ENCODE data around the gene ADAP1.

ADAP1 gene

DNA sequence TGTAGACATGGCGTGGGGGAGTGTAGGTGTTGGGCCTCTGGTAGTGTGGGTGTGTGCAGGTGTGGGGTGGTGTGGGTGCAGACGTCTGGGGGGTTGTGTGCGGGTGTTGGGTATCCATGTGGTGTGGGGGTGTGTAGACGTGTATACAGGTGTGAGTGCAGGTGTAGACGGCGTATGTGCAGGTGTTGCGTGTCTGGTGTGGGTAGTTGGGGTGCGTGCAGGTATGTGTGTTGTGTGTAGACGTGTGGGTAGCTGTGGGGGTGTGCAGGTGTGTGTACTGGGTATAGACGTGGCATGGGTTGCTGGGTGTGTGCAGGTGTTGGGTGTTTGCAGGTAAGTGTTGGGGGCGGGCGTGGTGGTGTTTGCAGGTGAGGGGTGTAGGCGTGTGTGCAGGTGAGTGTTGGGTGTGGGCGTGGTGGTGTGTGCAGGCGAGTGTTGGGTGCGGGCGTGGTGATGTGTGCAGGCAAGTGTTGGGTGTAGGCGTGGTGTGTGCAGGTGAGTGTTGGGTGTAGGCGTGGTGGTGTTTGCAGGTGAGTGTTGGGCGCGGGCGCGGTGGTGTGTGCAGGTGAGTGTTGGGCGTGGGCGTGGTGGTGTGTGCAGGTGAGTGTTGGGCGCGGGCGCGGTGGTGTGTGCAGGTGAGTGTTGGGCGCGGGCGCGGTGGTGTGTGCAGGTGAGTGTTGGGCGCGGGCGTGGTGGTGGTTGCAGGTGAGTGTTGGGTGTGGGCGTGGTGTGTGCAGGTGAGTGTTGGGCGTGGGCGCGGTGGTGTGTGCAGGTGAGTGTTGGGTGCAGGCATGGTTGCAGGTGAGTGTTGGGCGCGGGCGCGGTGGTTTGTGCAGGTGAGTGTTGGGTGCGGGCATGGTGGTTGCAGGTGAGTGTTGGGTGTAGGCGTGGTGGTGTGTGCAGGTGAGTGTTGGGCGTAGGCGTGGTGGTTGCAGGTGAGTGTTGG, 61.6 kb downstream of the ADAP1 start:
- no peak for DNase-seq

DNA sequence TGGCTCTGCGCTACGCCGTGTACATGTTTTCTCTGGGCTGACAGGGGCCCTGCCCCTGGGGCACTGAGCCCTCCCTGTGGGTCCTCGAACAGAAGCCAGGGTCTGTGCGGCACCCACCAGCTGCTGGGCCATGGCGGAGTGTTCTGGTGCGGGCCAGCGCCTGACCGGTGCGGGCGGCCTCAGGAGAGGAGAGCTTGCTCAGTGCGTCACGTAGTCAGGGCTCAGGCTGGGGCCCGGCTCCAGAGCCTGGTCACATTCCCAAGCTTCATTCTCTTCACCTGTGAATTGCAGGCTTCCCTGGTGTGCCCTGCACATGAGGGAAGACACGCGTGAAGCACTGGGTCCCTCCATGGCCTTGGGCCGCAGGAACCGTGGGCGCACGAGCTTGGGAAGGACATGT, 62.7 kb downstream of the ADAP1 start:
- no peak for DNase-seq

DNA sequence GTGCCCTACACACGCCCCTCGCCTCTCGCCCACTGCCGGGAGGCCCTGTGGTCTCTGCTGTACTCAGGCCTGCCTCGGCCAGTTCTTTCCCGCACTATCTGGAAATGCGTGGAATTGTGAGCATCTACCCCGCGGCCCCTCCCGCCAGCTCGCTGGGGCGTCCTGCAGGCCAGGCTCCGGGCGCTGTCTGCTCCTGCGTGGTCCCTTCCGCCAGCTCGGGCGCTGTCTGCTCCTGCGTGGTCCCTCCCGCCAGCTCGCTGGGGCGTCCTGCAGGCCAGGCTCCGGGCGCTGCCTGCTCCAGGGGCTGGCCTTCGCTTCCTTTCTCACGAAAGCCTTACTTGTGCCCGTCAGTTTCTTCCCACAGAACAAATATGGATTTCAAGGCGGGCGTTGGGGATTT, 63.2 kb downstream of the ADAP1 start:
- no peak for DNase-seq

DNA sequence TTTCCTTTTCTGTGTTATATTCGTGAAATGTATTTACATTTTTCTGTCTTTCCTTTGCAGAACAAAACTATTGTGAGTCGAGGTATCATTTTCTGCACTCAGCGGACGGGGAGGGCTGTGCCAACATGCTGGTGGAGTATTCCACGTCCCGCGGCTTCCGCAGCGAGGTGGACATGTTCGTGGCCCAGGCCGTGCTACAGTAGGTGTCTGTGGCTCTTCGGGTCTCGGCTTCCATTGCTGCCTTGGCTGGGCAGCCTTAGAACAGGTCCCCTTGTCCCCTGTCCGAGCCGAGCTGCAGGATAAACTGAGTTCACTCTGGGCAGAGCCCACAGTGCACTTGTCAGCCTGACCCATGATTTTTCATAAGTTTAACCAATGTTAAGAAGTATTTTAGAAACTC, 63.6 kb downstream of the ADAP1 start:
- DNase-seq: no peak

DNA sequence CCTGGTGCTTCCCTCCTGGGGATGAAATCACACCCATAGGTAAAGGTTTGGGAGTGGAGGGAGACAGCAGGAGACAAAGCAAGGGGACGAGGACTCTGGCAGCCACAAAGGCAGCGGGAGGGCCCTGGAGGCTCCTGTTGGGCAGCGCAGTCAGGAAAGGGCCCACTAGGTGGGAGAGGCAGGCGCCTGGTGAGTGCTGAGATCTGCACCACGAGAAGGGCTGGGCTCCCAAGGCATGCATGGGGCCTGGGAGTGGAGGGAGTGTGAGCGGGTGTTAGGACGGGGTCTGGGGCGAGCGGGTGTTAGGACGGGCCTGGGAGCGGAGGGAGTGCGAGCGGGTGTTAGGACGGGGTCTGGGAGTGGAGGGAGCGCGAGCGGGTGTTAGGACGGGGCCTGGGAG, 65.1 kb downstream of the ADAP1 start:
- DNase-seq: no peak

DNA sequence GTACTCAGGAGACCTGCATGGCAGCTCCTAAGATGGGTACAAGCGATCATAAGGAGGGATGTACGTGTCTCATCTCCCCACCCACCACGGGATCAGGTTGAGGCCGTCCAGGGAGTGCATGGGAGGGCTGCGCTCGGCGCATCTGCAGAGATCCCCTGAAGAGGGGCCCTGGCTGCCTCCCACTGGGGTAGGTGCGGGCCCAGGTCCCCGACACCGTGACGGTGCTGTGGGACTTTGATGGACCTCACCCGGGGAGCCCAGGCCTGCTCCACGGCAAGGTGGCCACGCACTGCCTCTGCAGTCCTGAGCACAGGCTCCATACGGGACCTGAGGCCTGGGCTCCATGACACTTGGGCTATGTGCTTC, 65.5 kb downstream of the ADAP1 start:
- DNase-seq: no peak

DNA sequence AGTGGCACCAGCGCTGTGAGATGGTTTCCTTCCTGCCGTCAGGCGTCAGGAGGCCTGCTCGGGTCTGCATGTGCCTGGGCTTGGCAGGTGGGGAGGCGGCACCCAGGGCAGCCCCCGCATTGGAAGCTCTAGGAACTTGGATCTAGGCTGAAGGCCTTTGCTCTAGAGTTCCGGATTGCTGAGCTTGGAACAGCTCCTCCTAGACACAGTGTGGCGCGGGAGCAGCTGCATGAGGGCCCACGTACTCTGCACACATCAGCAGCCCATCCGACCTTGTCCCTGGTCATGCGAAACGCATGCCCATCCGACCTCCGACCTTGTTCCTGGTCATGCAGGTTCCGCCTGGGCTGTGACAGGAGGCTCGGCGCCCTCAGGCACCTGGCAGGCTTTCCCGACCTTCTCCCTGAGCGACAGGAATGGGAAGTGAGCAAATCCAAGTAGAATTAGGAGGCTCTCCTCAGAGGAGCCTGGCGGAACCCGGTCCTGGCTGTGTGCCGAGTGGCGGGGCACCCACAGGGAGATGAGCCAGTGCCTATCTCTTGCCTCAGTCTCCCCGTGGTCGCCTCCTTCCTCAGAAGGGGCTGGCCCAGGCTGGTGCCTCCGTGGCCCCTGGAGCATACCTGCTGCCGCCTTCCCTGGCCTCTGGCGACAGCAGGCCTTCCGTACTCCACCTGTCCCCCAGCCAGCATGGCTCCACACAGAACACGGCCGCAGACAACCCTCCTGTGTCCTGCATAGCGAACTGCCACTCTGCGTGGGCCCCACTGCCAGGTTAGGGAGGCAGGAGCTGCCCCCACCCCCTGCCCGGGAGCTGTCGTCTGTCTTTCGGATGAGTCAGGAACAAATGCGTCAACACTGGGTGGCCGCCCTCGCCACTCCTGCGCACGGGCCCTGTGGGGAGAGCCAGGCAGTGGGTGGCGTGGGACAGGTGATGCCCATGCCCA, 66.1 kb downstream of the ADAP1 start:
- no peak for DNase-seq

DNA sequence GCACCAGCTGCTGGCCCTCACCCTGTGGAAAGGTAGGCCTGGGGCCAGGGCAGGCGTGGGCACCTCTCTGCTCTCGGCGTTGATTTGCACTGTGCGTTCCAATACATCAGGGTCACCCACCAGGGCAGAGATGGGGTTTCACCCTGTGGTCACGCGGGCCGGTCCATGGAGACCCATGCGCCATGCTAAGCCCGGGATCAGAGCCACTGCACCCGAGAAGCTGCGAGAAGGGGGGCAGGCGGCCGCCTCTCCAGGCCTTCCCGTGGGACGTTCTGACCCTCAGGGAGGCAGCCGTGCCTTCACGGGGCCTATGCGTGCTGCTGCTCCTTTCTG, 67.0 kb downstream of the ADAP1 start:
- DNase-seq: no peak

DNA sequence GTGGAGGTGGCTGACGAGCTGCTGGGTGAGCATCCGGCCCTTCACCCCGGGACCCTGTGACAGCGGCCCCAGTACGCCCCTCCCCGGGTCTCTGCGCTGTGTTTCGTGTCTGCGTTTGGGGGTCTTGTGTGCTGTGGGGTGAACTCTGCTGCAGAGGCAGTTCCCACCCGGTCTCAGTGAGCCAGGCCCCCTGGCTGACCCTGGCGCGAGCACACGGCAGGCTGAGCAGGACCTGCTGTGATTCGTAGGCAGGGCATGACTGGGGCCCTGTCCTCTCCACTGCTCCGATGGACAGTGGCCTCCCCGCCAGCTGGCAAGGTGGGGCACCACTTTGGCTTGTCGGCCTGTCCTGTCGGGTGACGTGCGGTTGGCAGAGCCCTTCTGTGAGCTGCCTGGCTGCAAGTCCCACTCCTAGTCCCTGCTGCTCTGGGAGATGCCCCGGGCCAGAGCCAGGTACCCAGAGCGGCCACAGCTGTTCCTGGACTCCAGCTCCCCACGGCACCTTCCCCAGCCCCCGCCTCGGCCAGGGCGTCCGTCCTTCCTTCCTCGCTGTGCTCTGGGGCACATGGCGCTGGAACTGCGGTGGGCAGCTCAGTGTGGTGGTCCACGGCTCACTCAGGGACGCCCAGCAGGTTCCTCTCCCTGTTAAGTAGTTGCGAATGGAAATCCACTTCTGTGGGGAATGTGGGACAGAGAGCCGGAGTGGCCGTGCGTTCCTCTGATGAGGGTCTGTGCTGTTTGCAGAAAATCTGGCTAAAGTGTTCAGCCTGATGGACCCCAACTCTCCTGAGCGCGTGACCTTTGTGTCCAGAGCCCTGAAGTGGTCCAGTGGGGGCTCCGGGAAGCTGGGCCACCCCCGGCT, 67.6 kb downstream of the ADAP1 start:
- DNase-seq: no peak

DNA sequence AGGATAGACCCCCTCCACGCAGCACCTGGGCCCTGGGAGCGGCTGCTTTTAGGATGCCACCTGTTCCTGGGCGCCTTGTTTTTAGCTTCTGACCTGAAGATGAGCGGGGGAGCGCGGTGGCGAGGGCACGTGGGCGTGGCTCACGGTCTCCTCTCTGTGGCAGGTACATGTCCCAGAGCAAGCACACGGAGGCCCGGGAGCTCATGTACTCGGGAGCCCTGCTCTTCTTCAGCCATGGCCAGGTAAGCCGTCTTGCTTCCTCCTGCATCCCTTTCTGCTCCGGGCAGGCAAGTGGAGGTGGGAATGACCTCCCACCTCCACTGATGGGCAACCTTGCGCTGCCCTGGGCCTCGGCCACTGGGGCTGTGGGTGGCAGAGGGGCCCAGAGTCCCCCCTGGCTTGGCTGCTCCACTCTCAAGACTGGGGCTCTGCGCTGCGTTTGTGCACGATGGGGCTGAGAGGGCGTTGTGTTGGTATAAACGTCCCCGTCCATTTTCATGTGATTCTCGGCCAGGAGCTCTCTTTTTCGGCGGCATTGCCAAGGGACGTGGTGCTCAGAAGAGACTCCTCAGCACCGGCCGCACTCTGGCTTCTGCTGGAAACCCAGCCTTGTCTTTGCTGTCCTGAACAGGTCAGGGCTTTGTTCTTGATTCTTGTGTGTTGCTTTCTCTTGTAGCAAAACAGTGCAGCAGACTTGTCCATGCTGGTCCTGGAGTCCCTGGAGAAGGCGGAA, 68.4 kb downstream of the ADAP1 start:
- DNase-seq: no peak

DNA sequence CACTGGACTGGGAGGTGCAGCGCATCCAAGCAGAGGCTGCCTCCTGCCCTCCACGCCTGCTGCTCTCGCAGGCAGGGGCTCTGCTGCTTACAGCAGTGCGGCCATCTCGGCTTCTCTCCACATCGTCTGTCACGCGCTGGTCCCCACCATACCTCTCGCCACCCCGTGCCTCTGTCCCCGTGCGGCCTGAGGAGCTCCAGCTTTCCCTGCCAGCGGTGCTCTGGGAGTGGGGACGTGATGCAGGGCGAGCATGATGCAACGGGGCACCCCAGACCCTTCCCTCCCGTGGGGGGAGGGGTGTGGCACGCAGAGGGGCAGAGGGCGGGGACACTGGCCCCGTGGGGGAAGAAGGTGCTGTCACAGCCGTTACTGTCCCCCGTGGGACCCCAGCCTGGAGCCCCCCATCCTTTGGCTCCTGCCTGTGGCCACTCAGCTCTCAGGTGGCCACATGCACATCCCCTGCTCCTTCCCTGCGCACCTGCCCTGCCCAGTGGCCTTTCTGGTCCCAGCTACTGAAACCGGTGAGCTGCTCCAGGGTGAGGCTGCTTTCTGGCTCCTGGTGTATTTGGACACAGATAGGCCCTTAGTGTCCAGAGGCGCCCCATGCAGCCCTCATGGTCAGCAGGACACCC, 69.1 kb downstream of the ADAP1 start:
- DNase-seq: no peak

DNA sequence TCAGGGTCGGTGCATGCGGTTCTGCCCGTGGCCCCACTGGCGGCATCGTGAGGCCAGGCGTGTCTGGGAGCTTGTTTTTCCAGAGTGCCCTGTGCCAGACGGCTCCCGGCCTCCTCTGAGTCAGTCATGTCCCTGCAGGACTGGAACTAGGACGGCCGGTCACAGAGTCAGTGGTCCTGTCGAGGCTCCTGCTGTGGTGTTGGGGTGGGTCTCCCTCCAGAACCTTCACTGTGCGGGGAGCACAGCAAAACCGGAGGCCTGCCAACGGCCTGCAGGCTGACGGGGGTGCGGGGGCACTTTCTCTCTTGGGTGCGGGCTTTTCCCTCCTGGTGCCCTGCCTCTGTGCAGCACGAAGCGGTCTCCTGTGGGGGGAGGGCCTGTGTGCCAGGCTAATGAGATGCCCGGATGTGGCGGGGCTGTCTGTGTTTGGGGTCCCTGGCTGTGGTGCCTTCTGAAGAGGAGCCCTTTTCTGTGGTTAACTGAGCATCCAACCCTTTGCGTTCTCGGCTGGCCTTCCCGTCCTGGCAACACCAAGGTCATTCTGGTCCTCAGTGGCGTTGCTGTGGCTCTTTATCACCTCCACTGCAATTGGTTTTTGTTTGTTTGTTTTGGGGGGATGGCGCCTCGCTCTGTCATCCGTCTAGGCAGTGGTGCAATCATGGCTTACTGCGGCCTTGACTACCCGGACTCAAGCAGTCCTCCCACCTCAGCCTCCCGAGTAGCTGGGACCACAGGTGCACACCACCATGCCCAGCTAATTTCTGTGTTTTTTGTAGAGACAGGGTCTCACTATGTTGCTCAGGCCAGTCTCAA, 70.1 kb downstream of the ADAP1 start:
- DNase-seq: no peak

DNA sequence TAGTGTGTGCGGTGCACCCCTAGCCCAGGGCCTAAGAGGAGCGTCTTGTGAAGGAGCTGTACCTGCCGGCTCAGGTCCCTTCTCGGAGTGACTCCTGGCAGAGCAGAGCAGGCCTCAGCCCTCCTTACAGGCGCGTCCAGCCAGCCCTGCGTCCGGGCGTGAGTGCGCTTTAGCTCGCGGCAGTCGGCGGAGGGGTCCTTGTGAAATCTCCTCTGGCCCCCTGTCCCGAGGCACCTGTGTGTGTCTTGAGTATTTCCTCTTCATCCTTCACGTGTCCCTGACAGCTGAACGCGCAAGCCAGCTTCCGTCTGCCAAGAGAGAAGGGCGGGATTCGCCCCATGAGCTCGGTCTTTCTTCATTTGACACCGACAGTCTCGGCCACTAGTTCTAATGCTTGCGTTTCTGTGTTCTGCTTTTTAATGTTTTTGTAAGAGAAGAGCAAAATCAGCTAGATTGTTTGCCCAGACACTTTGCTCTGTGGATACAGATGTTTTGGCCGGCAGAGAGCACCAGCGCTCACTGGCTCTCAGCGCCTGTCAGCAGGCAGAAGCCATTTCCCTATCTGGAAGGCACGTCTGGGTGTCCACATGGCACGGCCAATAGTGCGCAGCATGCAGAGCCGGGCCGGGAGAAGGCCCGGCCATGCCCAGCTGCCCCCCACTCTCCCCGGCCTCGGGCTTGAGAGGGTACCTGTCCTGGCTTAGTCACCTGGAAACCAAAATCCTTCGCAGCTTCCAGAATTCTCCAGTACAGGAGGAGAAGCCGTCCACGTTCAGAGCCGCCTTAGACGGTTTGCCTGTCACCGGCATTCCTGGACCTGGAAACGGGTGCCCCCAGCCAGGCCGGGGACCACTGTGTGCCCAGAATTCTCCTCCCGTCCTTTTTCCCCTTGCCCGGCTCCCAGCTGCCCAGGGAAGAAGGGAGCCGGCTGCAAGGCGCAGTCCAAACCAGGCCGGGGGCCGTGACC, 71.1 kb downstream of the ADAP1 start:
- DNase-seq: no peak

DNA sequence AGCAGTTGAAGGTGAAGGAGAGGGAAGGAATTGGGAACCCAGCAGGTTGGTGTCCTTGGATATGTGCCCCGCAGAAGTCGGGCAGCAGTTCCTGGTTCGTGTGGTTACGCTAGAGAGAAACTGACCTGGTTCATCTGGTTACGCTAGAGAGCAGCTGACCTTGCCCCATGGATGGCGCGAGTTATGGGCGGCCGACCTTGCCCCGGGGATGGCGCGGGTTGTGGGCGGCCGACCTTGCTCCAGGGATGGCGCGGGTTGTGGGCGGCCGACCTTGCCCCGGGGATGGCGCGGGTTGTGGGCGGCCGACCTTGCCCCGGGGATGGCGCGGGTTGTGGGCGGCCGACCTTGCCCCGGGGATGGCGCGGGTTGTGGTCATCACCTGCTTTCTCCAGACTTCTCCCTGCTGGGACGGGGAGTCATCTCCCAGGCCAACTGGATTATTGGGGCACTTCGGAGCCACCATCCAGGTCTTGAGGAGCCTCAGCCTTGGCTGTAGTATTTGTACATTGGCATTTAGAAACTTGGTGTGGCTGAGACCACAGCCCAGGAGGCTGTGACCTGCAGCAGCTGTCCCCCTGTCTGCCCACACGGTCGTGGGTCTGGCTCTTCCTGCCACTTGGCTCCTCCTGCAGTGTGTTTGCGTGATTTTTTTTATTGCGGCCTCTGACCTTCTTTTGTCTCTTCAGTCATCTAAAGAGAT, 72.0 kb downstream of the ADAP1 start:
- no peak for DNase-seq

DNA sequence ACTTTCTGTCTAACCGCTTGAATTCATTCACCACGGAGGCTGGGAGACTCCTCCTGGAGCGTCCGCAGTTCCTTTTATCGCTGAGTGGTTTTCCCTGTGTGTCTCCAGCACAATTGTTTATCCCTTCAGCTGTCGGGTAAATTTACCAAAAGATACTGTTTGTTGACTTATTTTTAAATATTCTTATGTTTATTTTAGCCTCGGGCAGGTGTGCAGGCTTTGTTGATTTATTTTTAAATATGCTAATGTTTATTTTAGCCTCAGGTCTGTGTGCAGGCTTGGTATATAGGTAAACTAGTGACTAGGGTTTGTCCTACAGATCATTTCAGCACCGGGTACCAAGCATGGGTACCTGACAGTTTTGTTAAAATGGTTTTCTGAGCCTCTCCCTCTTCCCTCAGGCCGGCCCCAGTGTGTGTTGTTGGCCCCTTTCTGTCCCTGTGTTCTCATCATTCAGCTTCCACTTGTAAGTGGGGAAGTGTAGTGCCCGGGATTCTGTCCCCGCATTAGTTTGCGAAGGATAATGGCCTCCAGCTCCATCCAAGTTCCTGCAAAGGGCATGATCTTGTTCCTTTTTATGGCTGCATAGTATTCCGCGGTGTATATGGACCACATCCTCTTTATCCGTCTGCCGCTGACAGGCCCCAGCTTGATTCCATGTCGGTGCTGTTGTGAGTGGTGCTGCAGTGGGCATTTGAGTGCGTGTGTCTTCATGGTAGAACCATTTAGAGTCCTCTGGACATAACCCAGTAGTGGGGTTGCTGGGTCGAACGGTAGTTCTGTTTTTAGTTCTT, 72.8 kb downstream of the ADAP1 start:
- DNase-seq: no peak

DNA sequence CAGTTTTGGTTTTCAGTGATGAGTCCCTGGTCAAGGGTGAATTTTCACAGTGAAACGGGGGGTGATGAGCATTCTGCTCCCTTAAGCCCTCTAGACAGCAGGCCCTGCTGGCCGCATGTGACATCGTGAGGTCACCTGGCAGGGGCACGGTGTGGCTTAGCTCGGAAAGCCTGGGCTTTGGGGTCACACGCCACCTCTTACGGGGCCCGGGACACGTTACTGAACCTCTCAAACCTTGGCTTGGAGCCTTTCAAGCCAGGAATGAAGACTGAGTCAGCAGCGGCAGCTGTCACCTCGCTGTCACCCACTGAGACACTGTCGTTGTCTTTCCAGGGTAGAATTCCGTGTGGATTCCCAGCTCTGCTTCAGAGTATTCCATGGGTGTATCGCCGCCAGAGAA, 74.0 kb downstream of the ADAP1 start:
- DNase-seq: no peak

DNA sequence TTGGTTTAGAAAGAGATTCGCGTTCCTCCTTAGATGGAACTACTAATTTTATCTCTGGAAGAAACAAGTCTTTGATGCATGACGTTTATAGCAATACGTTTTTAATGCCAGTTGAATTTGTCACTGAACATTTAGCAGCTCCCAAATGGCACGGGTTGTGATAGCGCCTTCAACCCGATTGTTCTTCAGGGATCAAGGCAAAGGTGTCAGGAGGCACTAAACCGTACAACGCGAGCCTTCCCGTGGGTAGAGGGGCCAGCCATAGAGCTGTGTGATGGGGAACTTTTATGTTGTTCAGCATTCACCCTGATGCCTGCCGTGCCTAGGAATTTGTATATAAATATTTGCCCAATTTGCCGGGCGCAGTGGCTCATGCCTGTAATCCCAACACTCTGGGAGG, 74.8 kb downstream of the ADAP1 start:
- DNase-seq: no peak

DNA sequence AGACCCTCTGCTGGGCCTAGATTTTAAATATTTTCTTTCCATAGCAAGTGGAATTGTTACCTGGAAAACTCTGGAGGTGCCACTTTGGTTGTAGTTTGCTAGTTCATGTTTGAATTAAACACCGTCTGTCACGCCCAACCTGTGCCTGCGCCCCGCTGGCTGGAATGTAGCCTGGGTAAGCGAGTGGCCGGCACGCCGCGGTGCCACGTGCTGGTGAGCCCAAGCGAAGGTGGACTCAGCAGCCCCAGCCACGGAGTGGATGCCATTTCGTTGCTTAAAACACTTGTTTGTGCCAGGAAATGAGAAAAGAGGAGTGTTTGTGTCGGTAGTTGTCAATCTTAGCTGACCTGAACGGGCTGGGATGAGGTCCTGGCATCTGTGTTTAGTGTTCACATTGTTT, 75.4 kb downstream of the ADAP1 start:
- DNase-seq: no peak

Measured in inflammatory macrophage (primary cell).